ENCODE results near the gene MVB12B.

GRCh38 chr9:126464694-126465441 lies 138.2 kb downstream of the MVB12B start:
- no peak for TF ChIP-seq CTCF (conservative IDR thresholded peaks at IDR 0.05 in 1 of 2, IDR thresholded peaks at IDR 0.05 in 1 of 2; ENCODE audit: extremely low read depth in 1 of 2, insufficient read depth in 1 of 2, low read depth in 1 of 2, low read length in 2 of 2)
- TF ChIP-seq EZH2 (IDR thresholded peaks at IDR 0.05; ENCODE audit: borderline replicate concordance, low read length), result no peak
